Lung (tissue), 12 donors: ENCODE results near the gene FOLR1. TPM values are rescaled to one million over a fixed set of nuclear protein-coding genes. Genes with fewer than 3 reads are reported as not detected.

Experiments used
- ATAC-seq: fragments of 200-7000 bp; cut with Tn5 transposase; one replicate; pipeline ENCODE4 v1.9.1; 2020; ENCODE audit warnings: moderate number of reproducible peaks; ENCODE audit not compliant: insufficient read depth, low FRiP score
- DNase-seq, 3 donors: peaks; one replicate each; pipeline ENCODE4 v3.0.0-alpha.2; 2013 to 2017
- H3K27ac ChIP-seq, 2 donors: one replicate each; pipeline ENCODE4 v1.5.1; 2013; ENCODE audit warnings: mild to moderate bottlenecking in 2 of 2, moderate library complexity in 2 of 2, control low read depth in 1 of 2, inconsistent platforms in 1 of 2, low read depth in 1 of 2, low read length in 1 of 2
- H3K27me3 ChIP-seq, 3 donors: one replicate each; pipeline ENCODE4 v1.5.1; 2013; ENCODE audit warnings: low read length in 2 of 3; ENCODE audit not compliant: control insufficient read depth in 3 of 3, insufficient read depth in 3 of 3
- H3K36me3 ChIP-seq, 4 donors: one replicate each; pipeline ENCODE4 v1.5.1; 2013; ENCODE audit warnings: low read length in 4 of 4, mild to moderate bottlenecking in 1 of 4, moderate library complexity in 1 of 4; ENCODE audit not compliant: control insufficient read depth in 4 of 4, insufficient read depth in 4 of 4
- H3K4me1 ChIP-seq, 5 donors: one replicate each; pipeline ENCODE4 v1.5.1; 2013; ENCODE audit warnings: low read length in 5 of 5, mild to moderate bottlenecking in 2 of 5, moderate library complexity in 1 of 5; ENCODE audit not compliant: control insufficient read depth in 5 of 5, insufficient read depth in 5 of 5
- H3K4me3 ChIP-seq: one replicate; pipeline ENCODE4 v1.5.1; 2013; ENCODE audit warnings: mild to moderate bottlenecking, control low read depth, moderate library complexity
- H3K9ac ChIP-seq, 2 donors: one replicate each; pipeline ENCODE4 v1.5.1; 2013; ENCODE audit warnings: low read length in 2 of 2, control low read depth in 1 of 2; ENCODE audit not compliant: insufficient read depth in 1 of 2
- H3K9me3 ChIP-seq, 4 donors: one replicate each; pipeline ENCODE4 v1.5.1; 2013; ENCODE audit warnings: low read length in 3 of 4, mild to moderate bottlenecking in 1 of 4, moderate library complexity in 1 of 4; ENCODE audit not compliant: control insufficient read depth in 4 of 4, insufficient read depth in 3 of 4
- CTCF ChIP-seq: IDR thresholded peaks from 2 replicates; pipeline ENCODE4 v1.5.1; 2012; ENCODE audit warnings: mild to moderate bottlenecking; ENCODE audit errors: control extremely low read depth, extremely low read depth
- WGBS, 2 donors: extraction: QIAGEN DNeasy Blood & Tissue Kit; methylation state at CpG; one replicate each; pipeline ENCODE4 v1.1.7; 2013; 5-methylcytosine and 5-hydroxymethylcytosine counted together
- polyA plus RNA-seq, 2 donors: library from polyadenylated mRNA; stranded (reverse); fragments of 200-250 nt; gene quantifications; one replicate each; pipeline ENCODE4 v1.2.1, GENCODE V29; 2013
- total RNA-seq, 2 donors: library from RNA; depleted of rRNA in 1 of 2; stranded (reverse); fragments of >200 nt in 1 of 2; gene quantifications; one replicate each; pipeline ENCODE4 v1.2.1, GENCODE V29; 2014 to 2021
- donor health status: control.
- donor health status: control.
- donor health status: Bipolar disorder and iron deficiency.
- donor health status: healthy.
- donor health status: DM: yes; HTN: yes; CAD: no.

FOLR1 gene
- total and polyA plus RNA-seq, 4 donors = 76.0 to 212 (median 151) TPM

GRCh38 chr11:72238040-72238450 is 46.1 kb downstream of the FOLR1 start:
- Histone ChIP-seq H3K4me3 (no peak overlapping the region), H3K36me3 (peaks cover 0 to 49% (median 35%) of the 10 kb centered on the region in 4 donors), H3K9me3 (peaks cover 0 to 2% (median 0%) of the 10 kb centered on the region in 4 donors), H3K4me1 (peaks cover 0 to 29% (median 14%) of the 10 kb centered on the region in 5 donors), H3K27ac (no peak overlapping the region), H3K27me3 (peaks cover 0 to 31% (median 26%) of the 10 kb centered on the region in 3 donors), H3K9ac (no peak overlapping the region)
- DNase-seq (peak; percentile 69 to 80 (median 74)), ATAC-seq (peak; percentile 64)
- TF ChIP-seq CTCF = peak; percentile 37
- 52 to 60% methylated on average over 16 of the region's 16 CpGs for WGBS, 2 donors

GRCh38 chr11:72238492-72239312 is 46.8 kb downstream of the FOLR1 start:
- DNase-seq (peak in 2 of 3 donors; percentile 11 to 12), ATAC-seq (no peak)
- no peak for TF ChIP-seq CTCF
- 69 to 73% methylated on average over 28 of the region's 28 CpGs for WGBS, 2 donors
- Histone ChIP-seq H3K36me3 (peaks cover 0 to 42% (median 28%) of the 10 kb centered on the region in 4 donors), H3K27me3 (peaks cover 0 to 36% (median 31%) of the 10 kb centered on the region in 3 donors), H3K27ac (no peak overlapping the region), H3K9ac (no peak overlapping the region), H3K9me3 (peaks cover 0 to 2% (median 0%) of the 10 kb centered on the region in 4 donors), H3K4me1 (peaks cover 0 to 29% (median 14%) of the 10 kb centered on the region in 5 donors), H3K4me3 (no peak overlapping the region)

GRCh38 chr11:72239313-72239848 is 47.4 kb downstream of the FOLR1 start:
- Histone ChIP-seq H3K9ac (peak overlapping the region in 1 of 2 donors; percentile 16), H3K36me3 (peaks cover 0 to 35% (median 21%) of the 10 kb centered on the region in 4 donors), H3K4me3 (no peak overlapping the region), H3K27ac (no peak overlapping the region), H3K4me1 (peaks cover 0 to 29% (median 15%) of the 10 kb centered on the region in 5 donors), H3K9me3 (peaks cover 0 to 2% (median 0%) of the 10 kb centered on the region in 4 donors), H3K27me3 (peaks cover 0 to 38% (median 32%) of the 10 kb centered on the region in 3 donors)
- 11 to 12% methylated on average over 23 to 25 of the region's 25 CpGs for WGBS, 2 donors
- TF ChIP-seq CTCF = no peak
- peak; percentile 73 to 84 (median 81) for DNase-seq
- ATAC-seq = peak; percentile 19
